Measurements from ENCODE around the gene GJD2.

GJD2 gene

GRCh38 chr15:34721802-34722438, 32.9 kb downstream of the GJD2 start:
- DNase-seq: no peak

DNA sequence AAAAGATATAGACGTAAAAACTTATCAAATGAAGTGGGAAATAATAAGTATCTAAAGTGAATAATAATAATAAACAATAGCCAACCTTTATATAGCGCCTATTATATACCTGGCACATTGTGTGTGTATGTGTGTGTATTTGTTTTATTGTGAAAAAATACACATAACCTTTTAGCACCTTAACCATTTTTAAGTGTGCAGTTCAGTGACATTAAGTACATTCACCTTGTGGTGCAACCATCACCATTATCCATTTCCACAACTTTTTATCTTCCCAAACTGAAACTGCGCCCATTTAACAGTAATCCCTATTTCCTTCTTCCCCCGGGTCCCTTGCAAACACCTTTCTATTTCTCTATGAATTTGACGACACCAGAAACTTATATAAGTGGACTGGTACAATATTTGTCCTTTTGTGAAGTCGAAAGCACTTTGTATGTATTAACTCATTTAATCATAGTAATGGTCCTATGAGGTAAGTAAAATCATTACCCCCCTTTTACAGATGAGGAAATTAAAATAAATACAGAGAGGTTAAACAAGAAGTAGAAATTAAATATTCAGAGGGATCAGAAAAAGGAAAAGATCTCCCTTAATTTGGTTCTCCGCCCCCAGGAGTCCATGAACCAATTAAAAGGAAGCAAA, 33.5 kb downstream of the GJD2 start:
- DNase-seq: no peak

- DNase-seq: no peak
Measured at GRCh38 chr15:34719695-34720094, 35.1 kb downstream of the GJD2 start.

GRCh38 chr15:34718681-34719665, 35.8 kb downstream of the GJD2 start:
- no peak for DNase-seq

- DNase-seq: no peak
Measured at GRCh38 chr15:34717729-34718128, 37.1 kb downstream of the GJD2 start.

DNA sequence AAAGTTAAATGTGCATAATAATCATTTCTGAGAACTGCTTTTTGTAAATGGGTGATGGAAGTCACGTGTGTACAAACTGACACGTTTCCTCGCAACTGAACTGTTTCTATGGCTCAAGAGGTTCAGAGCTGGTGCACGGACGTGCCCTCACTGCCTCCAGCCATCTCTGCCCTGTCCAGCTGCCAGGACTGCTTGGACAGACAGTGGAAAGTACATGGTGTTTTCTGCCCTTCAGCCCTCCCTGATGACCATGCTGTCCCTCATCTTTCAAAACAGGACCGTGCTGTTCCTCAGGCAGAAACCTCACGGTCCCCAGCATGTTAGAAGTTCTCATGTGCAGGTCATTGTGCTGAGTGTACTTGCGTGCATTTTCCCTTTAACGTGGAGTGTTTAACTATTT, 38.7 kb downstream of the GJD2 start:
- DNase-seq: no peak

DNA sequence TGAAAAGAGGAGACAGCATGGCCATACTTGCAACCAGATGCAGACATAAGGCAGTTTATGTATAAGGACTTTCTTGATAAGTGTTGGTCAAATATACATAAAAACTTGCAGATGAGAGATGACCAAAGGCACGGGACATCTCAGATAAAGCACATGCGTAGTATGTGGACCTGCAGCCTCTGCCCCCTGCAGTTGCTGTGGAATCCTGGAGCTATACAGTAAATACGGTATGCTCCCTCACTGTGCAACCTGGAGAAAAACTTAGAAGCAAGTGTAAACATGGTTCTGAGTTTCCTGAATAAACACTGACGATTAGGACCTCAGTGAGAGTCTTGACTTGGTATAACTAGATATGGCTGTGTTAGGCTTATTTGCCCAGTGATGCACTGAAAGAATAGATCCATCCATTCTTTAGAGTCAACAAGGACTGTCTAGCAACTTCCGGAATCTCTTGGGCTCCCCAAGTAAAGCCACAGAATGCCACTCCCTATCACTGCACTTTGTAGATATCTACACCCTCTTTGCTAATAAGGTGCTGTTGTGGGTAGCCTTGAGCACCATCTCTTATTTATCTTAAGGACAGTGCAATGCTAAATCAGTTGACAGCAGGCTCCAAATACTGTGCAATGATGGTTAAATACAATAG, 40.2 kb downstream of the GJD2 start:
- no peak for DNase-seq

GRCh38 chr15:34713635-34714034, 41.2 kb downstream of the GJD2 start:
- DNase-seq: no peak

GRCh38 chr15:34709866-34710265, 44.9 kb downstream of the GJD2 start:
- DNase-seq: no peak

GRCh38 chr15:34708422-34708821, 46.4 kb downstream of the GJD2 start:
- no peak for DNase-seq

- no peak for DNase-seq
Measured at GRCh38 chr15:34701536-34701935, 53.3 kb downstream of the GJD2 start.

All from activated CD4-positive, alpha-beta T cell treated with anti-CD3 and anti-CD28 coated beads, Interleukin-2, amount 50 U/mL, for 1 hour (primary cell).